H1 (cell line): Measurements from ENCODE around the gene CPA3. TPM values are rescaled to one million over a fixed set of nuclear protein-coding genes. Genes with fewer than 3 reads are reported as not detected.

Experiments used
- CTCF ChIA-PET: fragments of 300-600 bp; sonication (Branson Sonifier 250); formaldehyde crosslinking; loops from one replicate; lab custom pipeline; 2021; ENCODE audit not compliant: partially characterized antibody; lab: Charles Lee
- POLR2A ChIA-PET: fragments of 300-600 bp; sonication (Branson Sonifier 250); formaldehyde crosslinking; loops from one replicate; lab custom pipeline; 2021; ENCODE audit warnings: inconsistent platforms; ENCODE audit not compliant: partially characterized antibody; lab: Charles Lee
- DNase-seq, 2 experiments: peaks; one replicate each; pipeline versions ENCODE4 v3.0.0 to v3.0.0-alpha.2; 2010 to 2022; ENCODE audit warnings: low spot score in 2 of 2, low read depth in 1 of 2, mixed read lengths in 1 of 2
- FAIRE-seq: peaks from 2 replicates; lab custom pipeline; 2011; peaks lifted over from hg19 to GRCh38; lab: Jason Lieb, UNC
- H2AFZ ChIP-seq: 2 replicates; pipeline ENCODE4 v1.8.1; 2012; ENCODE audit warnings: low read length, inconsistent platforms
- H2AK5ac ChIP-seq: 2 replicates; pipeline ENCODE4 v1.6.1; 2013; ENCODE audit warnings: low read depth, low read length
- H2BK120ac ChIP-seq: replicated peaks from 2 replicates; pipeline ENCODE3; 2013; ENCODE audit warnings: low read depth, low read length, inconsistent platforms
- H2BK12ac ChIP-seq: 2 replicates; pipeline ENCODE4 v1.6.1; 2013; ENCODE audit warnings: low read depth, low read length
- H2BK15ac ChIP-seq: 2 replicates; pipeline ENCODE4 v1.6.1; 2013; ENCODE audit warnings: low read length
- H2BK20ac ChIP-seq: 2 replicates; pipeline ENCODE4 v1.6.1; 2013; ENCODE audit warnings: low read length
- H2BK5ac ChIP-seq: 2 replicates; pipeline ENCODE4 v1.6.1; 2013; ENCODE audit warnings: low read depth, low read length
- H3K14ac ChIP-seq: 2 replicates; pipeline ENCODE4 v1.6.1; 2013; ENCODE audit warnings: inconsistent platforms; ENCODE audit not compliant: insufficient read length
- H3K18ac ChIP-seq: 2 replicates; pipeline ENCODE4 v1.6.1; 2013; ENCODE audit warnings: low read length; ENCODE audit errors: extremely low read depth
- H3K23ac ChIP-seq: 2 replicates; pipeline ENCODE4 v1.6.1; 2013; ENCODE audit warnings: inconsistent platforms; ENCODE audit not compliant: insufficient read length
- H3K23me2 ChIP-seq: 2 replicates; pipeline ENCODE4 v1.6.1; 2013; ENCODE audit warnings: low read depth, low read length
- H3K27ac ChIP-seq: 2 replicates; pipeline ENCODE4 v1.6.1; 2011; ENCODE audit warnings: low read depth, low read length, inconsistent platforms
- H3K27me3 ChIP-seq, 4 experiments: replicated peaks in 1 of 4; 1 replicate in 1 of 4; 2 replicates in 3 of 4; pipeline versions ENCODE4 v1.6.1 to v1.8.1; 2011 to 2013; ENCODE audit warnings: low read length in 3 of 4, mild to moderate bottlenecking in 3 of 4, inconsistent platforms in 2 of 4, mixed read lengths in 2 of 4, moderate library complexity in 1 of 4; ENCODE audit not compliant: control insufficient read depth in 3 of 4, insufficient read depth in 3 of 4; ENCODE audit errors: extremely low read depth in 1 of 4
- H3K36me3 ChIP-seq, 4 experiments: 2 replicates each; pipeline versions ENCODE4 v1.6.1 to v1.8.1; 2011 to 2013; ENCODE audit warnings: mild to moderate bottlenecking in 4 of 4, low read length in 3 of 4, moderate library complexity in 2 of 4, control low read depth in 1 of 4, inconsistent platforms in 1 of 4; ENCODE audit not compliant: insufficient read depth in 4 of 4, control insufficient read depth in 2 of 4
- H3K4ac ChIP-seq: replicated peaks from 2 replicates; pipeline ENCODE3; 2013; ENCODE audit warnings: low read length, low read depth, mixed read lengths, inconsistent platforms; ENCODE audit not compliant: insufficient read length
- H3K4me1 ChIP-seq, 4 experiments: replicated peaks in 1 of 4; 1 replicate in 1 of 4; 2 replicates in 3 of 4; pipeline versions ENCODE4 v1.6.1 to v1.8.1; 2011 to 2013; ENCODE audit warnings: low read length in 3 of 4, inconsistent platforms in 2 of 4, mixed read lengths in 1 of 4; ENCODE audit not compliant: insufficient read depth in 4 of 4, control insufficient read depth in 3 of 4
- H3K4me2 ChIP-seq, 2 experiments: 2 replicates each; pipeline versions ENCODE4 v1.6.1 to v1.8.1; 2011 to 2013; ENCODE audit warnings: low read depth in 2 of 2, low read length in 2 of 2, control low read depth in 1 of 2, inconsistent platforms in 1 of 2, mild to moderate bottlenecking in 1 of 2; ENCODE audit not compliant: insufficient read depth in 1 of 2
- H3K4me3 ChIP-seq, 4 experiments: fragments of 200-600, 300-600 bp in 1 of 4; sonication (generic), shearing (Covaris generic), sonication (Bioruptor Twin) in 1 of 4; 2 replicates each; pipeline versions ENCODE4 v1.5.1 to v1.8.1; 2011 to 2016; ENCODE audit warnings: low read length in 4 of 4, low read depth in 3 of 4, control low read depth in 2 of 4, inconsistent platforms in 2 of 4, mild to moderate bottlenecking in 2 of 4, mixed read lengths in 1 of 4, moderate library complexity in 1 of 4; ENCODE audit not compliant: insufficient read depth in 2 of 4; ENCODE audit errors: extremely low read depth in 1 of 4
- H3K56ac ChIP-seq: replicated peaks from 2 replicates; pipeline ENCODE3; 2013; ENCODE audit warnings: low read depth, mild to moderate bottlenecking, mixed read lengths, low read length, inconsistent platforms; ENCODE audit not compliant: insufficient read length
- H3K79me1 ChIP-seq: 2 replicates; pipeline ENCODE4 v1.6.1; 2013; ENCODE audit warnings: low read depth, low read length, control low read depth
- H3K79me2 ChIP-seq, 2 experiments: 2 replicates each; pipeline versions ENCODE4 v1.6.1 to v1.8.1; 2012 to 2013; ENCODE audit warnings: low read length in 2 of 2, mild to moderate bottlenecking in 2 of 2, inconsistent platforms in 1 of 2; ENCODE audit not compliant: insufficient read depth in 2 of 2, control insufficient read depth in 1 of 2
- H3K9ac ChIP-seq, 4 experiments: replicated peaks in 1 of 4; 1 replicate in 1 of 4; 2 replicates in 3 of 4; pipeline versions ENCODE4 v1.6.1 to v1.8.1; 2011 to 2013; ENCODE audit warnings: low read depth in 3 of 4, low read length in 3 of 4, control low read depth in 2 of 4, mild to moderate bottlenecking in 2 of 4, moderate library complexity in 2 of 4, inconsistent platforms in 1 of 4; ENCODE audit errors: extremely low read depth in 1 of 4
- H3K9me3 ChIP-seq, 2 experiments: 2 replicates each; pipeline versions ENCODE4 v1.6.1 to v1.8.1; 2012 to 2013; ENCODE audit warnings: mild to moderate bottlenecking in 2 of 2, moderate library complexity in 2 of 2, control low read depth in 1 of 2, inconsistent platforms in 1 of 2, low read depth in 1 of 2, low read length in 1 of 2, mixed read lengths in 1 of 2; ENCODE audit not compliant: insufficient read depth in 2 of 2
- H4K20me1 ChIP-seq, 2 experiments: replicated peaks in 1 of 2; 2 replicates each; pipeline versions ENCODE3 to v1.8.1; 2011 to 2013; ENCODE audit warnings: inconsistent platforms in 2 of 2, low read length in 2 of 2, mild to moderate bottlenecking in 1 of 2; ENCODE audit not compliant: insufficient read depth in 2 of 2, control insufficient read depth in 1 of 2
- H4K5ac ChIP-seq: 2 replicates; pipeline ENCODE4 v1.6.1; 2013; ENCODE audit warnings: low read length, low read depth, mixed read lengths, inconsistent platforms; ENCODE audit not compliant: insufficient read length
- H4K8ac ChIP-seq: 2 replicates; pipeline ENCODE4 v1.8.0; 2013; ENCODE audit warnings: mild to moderate bottlenecking, moderate library complexity, low read length, inconsistent platforms; ENCODE audit not compliant: insufficient read depth; ENCODE audit errors: extremely low read depth
- H4K91ac ChIP-seq: replicated peaks from 2 replicates; pipeline ENCODE3; 2013; ENCODE audit warnings: low read length, mixed read lengths, inconsistent platforms; ENCODE audit not compliant: insufficient read length
- KDM5A ChIP-seq: fragments of 200-600 bp; IDR thresholded peaks from 2 replicates; pipeline ENCODE4 v1.7.1; 2012; ENCODE audit warnings: mild to moderate bottlenecking, low read length, inconsistent platforms, mixed read lengths
- RAD21 ChIP-seq, 2 experiments: IDR thresholded peaks in 1 of 2; conservative IDR thresholded peaks in 1 of 2; 2 replicates each; pipeline ENCODE4 v1.6.1; 2011; ENCODE audit warnings: low read depth in 2 of 2, low read length in 2 of 2, improper control_type of control experiment in 1 of 2, inconsistent platforms in 1 of 2, mild to moderate bottlenecking in 1 of 2, moderate library complexity in 1 of 2
- TEAD4 ChIP-seq: IDR thresholded peaks from 2 replicates; pipeline ENCODE4 v1.6.1; 2012; ENCODE audit warnings: low read depth, low read length, inconsistent platforms, mixed read lengths
- polyA plus RNA-seq, 7 experiments: library from polyadenylated mRNA; depleted of rRNA in 3 of 7; stranded (reverse) in 5 of 7; unstranded in 2 of 7; fragments of >200 nt in 5 of 7; fragments of 200-250 nt in 2 of 7; gene quantifications; 1 replicate in 5 of 7; 2 replicates in 1 of 7; 4 replicates in 1 of 7; pipeline versions ENCODE4 v1.2.1 to v1.2.3, GENCODE V29; 2011 to 2013; ENCODE audit warnings: missing spikeins in 2 of 7, mixed read lengths in 2 of 7
- total RNA-seq: library from RNA; stranded (reverse); fragmentation: NEBNext Ultra II Directional; extraction: Animal tissue kit (Norgen Biotek cat#: 25700); gene quantifications from 2 replicates; pipeline ENCODE4 v1.2.1, GENCODE V29; 2021
- TF ChIP-seq, protein P1 (sequence below), 3 experiments: IDR thresholded peaks; 1 replicate in 2 of 3; 2 replicates in 1 of 3; pipeline versions ENCODE4 v1.5.1 to v1.6.1; 2011; ENCODE audit warnings: low read length in 3 of 3, mild to moderate bottlenecking in 3 of 3, inconsistent platforms in 2 of 3, low read depth in 1 of 3, moderate library complexity in 1 of 3; ENCODE audit not compliant: insufficient read depth in 1 of 3; ENCODE audit errors: control extremely low read depth in 1 of 3

The CPA3 gene
- total and polyA plus RNA-seq, 2 of the 8 experiments (the other 6 are each of a cell fraction or from before 2014, with no cell fraction given): not detected

DNA sequence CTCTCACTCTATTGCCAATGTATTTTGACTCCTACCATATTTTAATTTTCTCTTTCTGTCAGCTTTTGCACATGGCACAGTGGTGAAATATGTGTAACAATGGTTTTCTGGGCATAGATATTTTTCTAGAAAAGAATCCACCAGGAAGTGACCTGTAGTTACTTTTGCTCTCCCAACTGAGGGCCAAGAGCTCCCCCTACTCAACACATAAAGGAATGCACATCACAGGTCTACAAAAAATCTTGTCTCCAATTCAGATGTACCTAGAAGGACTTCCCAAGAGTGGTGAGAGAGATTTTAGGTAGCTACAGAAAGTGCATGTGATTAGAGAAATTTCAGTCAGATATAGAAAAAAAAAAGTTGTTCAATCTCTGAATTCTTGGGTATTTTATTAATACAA lies 15.6 kb downstream of the CPA3 start:
- H2BK12ac ChIP-seq: no peak overlapping the region
- TF ChIP-seq TEAD4 (0 out of 2 replicates have a peak, but pooled peaks have one; percentile 16), KDM5A (no peak), RAD21 (IDR thresholded peaks at IDR 0.05 in 1 of 2, conservative IDR thresholded peaks at IDR 0.05 in 1 of 2; ENCODE audit: low read depth in 2 of 2, low read length in 2 of 2) (peak; percentile 83 to 85)
- TF ChIP-seq, protein P1, sequence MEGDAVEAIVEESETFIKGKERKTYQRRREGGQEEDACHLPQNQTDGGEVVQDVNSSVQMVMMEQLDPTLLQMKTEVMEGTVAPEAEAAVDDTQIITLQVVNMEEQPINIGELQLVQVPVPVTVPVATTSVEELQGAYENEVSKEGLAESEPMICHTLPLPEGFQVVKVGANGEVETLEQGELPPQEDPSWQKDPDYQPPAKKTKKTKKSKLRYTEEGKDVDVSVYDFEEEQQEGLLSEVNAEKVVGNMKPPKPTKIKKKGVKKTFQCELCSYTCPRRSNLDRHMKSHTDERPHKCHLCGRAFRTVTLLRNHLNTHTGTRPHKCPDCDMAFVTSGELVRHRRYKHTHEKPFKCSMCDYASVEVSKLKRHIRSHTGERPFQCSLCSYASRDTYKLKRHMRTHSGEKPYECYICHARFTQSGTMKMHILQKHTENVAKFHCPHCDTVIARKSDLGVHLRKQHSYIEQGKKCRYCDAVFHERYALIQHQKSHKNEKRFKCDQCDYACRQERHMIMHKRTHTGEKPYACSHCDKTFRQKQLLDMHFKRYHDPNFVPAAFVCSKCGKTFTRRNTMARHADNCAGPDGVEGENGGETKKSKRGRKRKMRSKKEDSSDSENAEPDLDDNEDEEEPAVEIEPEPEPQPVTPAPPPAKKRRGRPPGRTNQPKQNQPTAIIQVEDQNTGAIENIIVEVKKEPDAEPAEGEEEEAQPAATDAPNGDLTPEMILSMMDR (IDR thresholded peaks at IDR 0.05; ENCODE audit: control extremely low read depth in 1 of 3, insufficient read depth in 1 of 3, low read depth in 1 of 3, low read length in 3 of 3): peak in 2 of 3 experiments; percentile 55 to 68; a peak in 3 of 4 replicates
- no peaks in the 10 kb centered on the region for H3K36me3 ChIP-seq
- no peak overlapping the region for H3K9ac ChIP-seq
- H3K4me2 ChIP-seq: no peak overlapping the region
- POLR2A ChIA-PET: no interaction called here
- no peak overlapping the region for H2BK120ac ChIP-seq
- no peaks in the 10 kb centered on the region for H4K20me1 ChIP-seq
- H3K4ac ChIP-seq: no peak overlapping the region
- no peak overlapping the region for H2BK5ac ChIP-seq
- H3K23me2 ChIP-seq: no peaks in the 10 kb centered on the region
- H3K23ac ChIP-seq: no peak overlapping the region
- no peak overlapping the region for H3K27ac ChIP-seq
- no peaks in the 10 kb centered on the region for H3K79me2 ChIP-seq
- FAIRE-seq: peak; percentile 84
- CTCF ChIA-PET: interaction anchor here (0.6 to 5.6 kb wide), 36 partner anchors 9 to 543 kb away, joined by 3 to 41 read pairs (median 4); partner anchors contain the start of gene CPA3
- no peak overlapping the region for H2BK20ac ChIP-seq
- H4K5ac ChIP-seq: no peak overlapping the region
- no peak overlapping the region for H3K14ac ChIP-seq
- no peak overlapping the region for H2BK15ac ChIP-seq
- H3K9me3 ChIP-seq: no peaks in the 10 kb centered on the region
- no peaks in the 10 kb centered on the region for H3K27me3 ChIP-seq
- no peak overlapping the region for H3K18ac ChIP-seq
- no peaks in the 10 kb centered on the region for H3K4me1 ChIP-seq
- no peak overlapping the region for H3K56ac ChIP-seq
- no peaks in the 10 kb centered on the region for H3K79me1 ChIP-seq
- H4K91ac ChIP-seq: no peak overlapping the region
- H3K4me3 ChIP-seq: no peak overlapping the region
- no peak overlapping the region for H2AK5ac ChIP-seq
- H2AFZ ChIP-seq: no peak overlapping the region
- no peak for DNase-seq
- no peak overlapping the region for H4K8ac ChIP-seq
